Cardiac muscle cell (in vitro differentiated cells and primary cell): ENCODE measurements around the gene ZFAND6. TPM values are rescaled to one million over a fixed set of nuclear protein-coding genes. Genes with fewer than 3 reads are reported as not detected.

Source experiments
- DNase-seq, 2 donors: peaks; one replicate each; pipeline versions ENCODE4 v3.0.0 to v3.0.0-alpha.2; 2010 to 2017; ENCODE audit warnings: low read depth in 1 of 2, low spot score in 1 of 2
- H3K27ac ChIP-seq: fragments of 200-600 bp; sonication (generic); 2 replicates; pipeline ENCODE4 v1.5.1; 2016
- H3K27me3 ChIP-seq: fragments of 200-600 bp; sonication (generic); 2 replicates; pipeline ENCODE4 v1.6.0; 2016; ENCODE audit warnings: control low read depth
- H3K36me3 ChIP-seq: fragments of 200-600 bp; sonication (generic); 2 replicates; pipeline ENCODE4 v1.5.1; 2016; ENCODE audit warnings: control low read depth
- H3K4me1 ChIP-seq: fragments of 200-600 bp; sonication (generic); 2 replicates; pipeline ENCODE4 v1.8.1; 2017; ENCODE audit warnings: low read depth, mild to moderate bottlenecking, mixed run types
- H3K4me3 ChIP-seq: fragments of 200-600 bp; sonication (generic); 2 replicates; pipeline ENCODE4 v1.5.1; 2016; ENCODE audit warnings: mild to moderate bottlenecking
- H3K9me3 ChIP-seq: fragments of 200-600 bp; sonication (generic); 2 replicates; pipeline ENCODE4 v1.5.1; 2017; ENCODE audit warnings: low read depth, mild to moderate bottlenecking, control low read depth
- CTCF ChIP-seq: IDR thresholded peaks from 2 replicates; pipeline ENCODE4 v1.5.1; 2012; ENCODE audit warnings: low read depth, mild to moderate bottlenecking, low read length
- polyA plus RNA-seq: library from polyadenylated mRNA; unstranded; fragments of >200 nt; fragmentation: Nextera tagmentation; extraction: Ambion mirVana; gene quantifications from 2 replicates; pipeline ENCODE4 v1.2.1, GENCODE V29; 2016
- total RNA-seq: library from RNA; depleted of rRNA; stranded (reverse); fragments of >200 nt; gene quantifications from 2 replicates; pipeline ENCODE4 v1.2.3, GENCODE V29; 2016

ZFAND6 gene
- total and polyA plus RNA-seq, 2 experiments from 2014 or later = 195 to 253 TPM

DNA sequence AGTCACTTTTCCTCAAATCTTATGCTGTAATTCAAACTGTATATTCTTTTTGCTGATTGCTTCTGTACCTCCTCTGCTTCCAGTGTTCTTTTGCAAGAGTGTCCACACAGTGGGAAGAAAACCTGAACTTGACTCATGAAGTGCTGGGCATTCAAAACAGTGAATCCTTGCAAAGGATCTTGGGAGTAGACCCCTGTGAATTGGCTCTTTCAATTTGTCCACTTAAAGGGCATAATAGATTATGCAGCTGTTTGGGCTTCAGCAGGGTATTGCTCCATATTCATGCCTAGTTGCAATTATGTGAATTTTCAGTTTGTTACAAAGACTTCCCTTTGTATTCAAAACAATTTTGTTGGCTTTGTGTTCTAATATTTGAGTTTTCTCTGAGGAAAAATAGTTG is 11.4 kb downstream of the ZFAND6 start:
- no peak overlapping the region for H3K27ac ChIP-seq
- H3K4me3 ChIP-seq = no peak overlapping the region
- DNase-seq = peak; percentile 41 to 61
- peaks cover 34% of the 10 kb centered on the region for H3K4me1 ChIP-seq
- H3K9me3 ChIP-seq = no peaks in the 10 kb centered on the region
- H3K36me3 ChIP-seq = no peaks in the 10 kb centered on the region
- H3K27me3 ChIP-seq = no peaks in the 10 kb centered on the region
- TF ChIP-seq CTCF = no peak

DNA sequence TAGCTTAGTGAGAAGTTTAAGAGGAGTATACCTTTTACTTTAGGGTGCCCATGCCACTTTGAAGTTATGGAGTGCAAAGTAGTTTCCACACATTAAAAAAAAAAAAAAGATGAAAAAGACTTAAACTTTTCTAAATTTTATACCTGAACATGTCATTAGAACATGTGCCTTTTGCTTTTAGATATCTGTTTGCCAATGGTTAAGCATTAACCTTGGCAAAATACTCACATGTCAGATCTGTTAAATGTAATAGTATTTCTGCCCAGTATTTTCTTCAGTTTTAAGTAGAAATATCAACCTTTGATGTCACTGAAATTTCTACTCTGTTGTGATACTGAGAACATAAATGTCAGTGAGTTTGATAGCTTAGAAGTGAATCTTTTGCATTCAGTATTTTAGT is 12.2 kb downstream of the ZFAND6 start:
- no peak overlapping the region for H3K27ac ChIP-seq
- TF ChIP-seq CTCF = no peak
- DNase-seq = no peak
- H3K36me3 ChIP-seq = no peaks in the 10 kb centered on the region
- peak overlapping the region; percentile 8 for H3K4me3 ChIP-seq
- H3K9me3 ChIP-seq = no peaks in the 10 kb centered on the region
- no peaks in the 10 kb centered on the region for H3K27me3 ChIP-seq
- H3K4me1 ChIP-seq = peaks cover 35% of the 10 kb centered on the region

- no peaks in the 10 kb centered on the region for H3K27me3 ChIP-seq
- no peaks in the 10 kb centered on the region for H3K36me3 ChIP-seq
- H3K27ac ChIP-seq = no peak overlapping the region
- DNase-seq = peak; percentile 85 to 93
- no peak for TF ChIP-seq CTCF
- peak overlapping the region; percentile 57 for H3K4me3 ChIP-seq
- H3K9me3 ChIP-seq = no peaks in the 10 kb centered on the region
- H3K4me1 ChIP-seq = peaks cover 41% of the 10 kb centered on the region
These were observed 13.0 kb downstream of the ZFAND6 start for GRCh38 chr15:80072285-80072994.

DNA sequence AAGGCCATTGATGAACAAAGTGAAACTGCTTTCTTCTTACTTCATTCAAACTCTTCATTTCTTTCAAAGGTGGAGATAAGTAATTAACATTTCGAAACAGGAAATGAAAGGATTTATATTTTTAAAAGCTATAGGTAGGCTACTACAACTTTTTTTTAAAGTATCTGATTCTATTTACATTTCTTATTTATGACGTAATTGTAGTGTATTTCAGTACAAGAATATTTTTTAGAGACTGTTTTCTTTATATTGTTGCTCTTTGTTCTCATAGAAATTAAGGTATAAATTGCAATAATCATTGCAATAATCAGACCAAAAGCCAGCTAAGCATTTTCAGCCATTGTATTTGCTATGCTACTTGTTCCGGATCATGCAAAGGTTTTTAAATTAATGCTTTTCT is 13.7 kb downstream of the ZFAND6 start:
- no peak for DNase-seq
- H3K27ac ChIP-seq = no peak overlapping the region
- peaks cover 41% of the 10 kb centered on the region for H3K4me1 ChIP-seq
- TF ChIP-seq CTCF = no peak
- H3K36me3 ChIP-seq = no peaks in the 10 kb centered on the region
- peak overlapping the region; percentile 57 for H3K4me3 ChIP-seq
- H3K9me3 ChIP-seq = no peaks in the 10 kb centered on the region
- H3K27me3 ChIP-seq = no peaks in the 10 kb centered on the region

- H3K27me3 ChIP-seq = no peaks in the 10 kb centered on the region
- no peak for TF ChIP-seq CTCF
- H3K4me3 ChIP-seq = no peak overlapping the region
- peaks cover 23% of the 10 kb centered on the region for H3K4me1 ChIP-seq
- H3K36me3 ChIP-seq = no peaks in the 10 kb centered on the region
- peak overlapping the region; percentile 17 for H3K27ac ChIP-seq
- DNase-seq = no peak
- no peaks in the 10 kb centered on the region for H3K9me3 ChIP-seq
These were observed 17.1 kb downstream of the ZFAND6 start for GRCh38 chr15:80076321-80077318.
